GM21367 (cell line): ENCODE measurements around the gene IPO9.
A peak's percentile ranks its signal among the peaks of the same experiment; 100 is the strongest.

Experiments used
- ATAC-seq: cut with Tn5 transposase; IDR thresholded peaks from one replicate; pipeline ENCODE4 v1.9.1; 2021; ENCODE audit not compliant: unreplicated experiment

Gene IPO9

GRCh38 chr1:201886103-201886885, 57.3 kb downstream of the IPO9 start:
- ATAC-seq, result no peak

- ATAC-seq, result no peak
Measured at GRCh38 chr1:201887116-201887866, 58.3 kb downstream of the IPO9 start.

- no peak for ATAC-seq
Measured at GRCh38 chr1:201888282-201889089, 59.5 kb downstream of the IPO9 start, which contains the start of gene SHISA4. SHISA4 (plus strand) TSS chr1:201888898; CDS start chr1:201888995, 97 bp downstream.

- ATAC-seq, result no peak
Measured at GRCh38 chr1:201889090-201889968, 60.4 kb downstream of the IPO9 start.

GRCh38 chr1:201890223-201890622, 61.3 kb downstream of the IPO9 start:
- no peak for ATAC-seq

- no peak for ATAC-seq
Measured at GRCh38 chr1:201890806-201891450, 62.0 kb downstream of the IPO9 start.

GRCh38 chr1:201891451-201892045, 62.6 kb downstream of the IPO9 start:
- ATAC-seq, result no peak

GRCh38 chr1:201892211-201892610, 63.3 kb downstream of the IPO9 start:
- ATAC-seq, result no peak

GRCh38 chr1:201893431-201893830, 64.5 kb downstream of the IPO9 start:
- ATAC-seq, result no peak

GRCh38 chr1:201894343-201895119, 65.6 kb downstream of the IPO9 start:
- no peak for ATAC-seq

- ATAC-seq, result no peak
Measured at GRCh38 chr1:201895120-201895665, 66.2 kb downstream of the IPO9 start.

- peak; percentile 71 for ATAC-seq
Measured at GRCh38 chr1:201895913-201896807, 67.2 kb downstream of the IPO9 start.

- ATAC-seq, result no peak
Measured at GRCh38 chr1:201896951-201897391, 68.0 kb downstream of the IPO9 start.

GRCh38 chr1:201898240-201898894, 69.4 kb downstream of the IPO9 start:
- ATAC-seq, result no peak

- no peak for ATAC-seq
Measured at GRCh38 chr1:201898992-201899391, 70.0 kb downstream of the IPO9 start.

GRCh38 chr1:201899683-201900429, 70.9 kb downstream of the IPO9 start:
- no peak for ATAC-seq
